GM20000 (cell line): ENCODE results near the gene CORO2A.
"Not testable (repeated sequence)": the region's sequence is repeated elsewhere in the genome, so short reads cannot be mapped to it uniquely, and the experiment has no call there.

Experiments used
- DNase-seq: peaks from one replicate; pipeline ENCODE4 v3.0.0; 2012; ENCODE audit warnings: low spot score
- CTCF ChIP-seq: IDR thresholded peaks from 2 replicates; pipeline ENCODE4 v1.5.1; 2012; ENCODE audit warnings: mild to moderate bottlenecking, control low read depth; ENCODE audit errors: extremely low read depth, missing control alignments

The CORO2A gene

GRCh38 chr9:98084396-98084795 is 108.0 kb downstream of the CORO2A start:
- TF ChIP-seq CTCF, result no peak
- DNase-seq, result no peak

GRCh38 chr9:98083566-98084183 is 108.8 kb downstream of the CORO2A start:
- no peak for TF ChIP-seq CTCF
- DNase-seq, result no peak

GRCh38 chr9:98083061-98083501 is 109.4 kb downstream of the CORO2A start:
- no peak for TF ChIP-seq CTCF
- DNase-seq, result no peak

GRCh38 chr9:98081477-98082219 is 110.8 kb downstream of the CORO2A start:
- TF ChIP-seq CTCF, result no peak
- no peak for DNase-seq

- TF ChIP-seq CTCF, result no peak
These were observed 111.7 kb downstream of the CORO2A start for GRCh38 chr9:98080780-98081179.

GRCh38 chr9:98080326-98080725 is 112.1 kb downstream of the CORO2A start:
- DNase-seq, result no peak
- TF ChIP-seq CTCF, result no peak

More at GRCh38 chr9:98080780-98081179, 111.7 kb downstream of the CORO2A start:
- DNase-seq, result no peak

GRCh38 chr9:98078895-98079294 is 113.5 kb downstream of the CORO2A start:
- no peak for TF ChIP-seq CTCF
- DNase-seq, result no peak

- not testable (repeated sequence) for DNase-seq
These were observed 115.9 kb downstream of the CORO2A start for GRCh38 chr9:98076514-98076890.
